Stimulated activated naive CD8-positive, alpha-beta T cell treated with anti-CD3 and anti-CD28 coated beads, Interleukin-15, Interleukin-2, amounts not matched to agents 100 U/mL and 50 U/mL, for 24 hours (primary cell): ENCODE measurements around the gene CRYBG3.
"Not testable (repeated sequence)": the region's sequence is repeated elsewhere in the genome, so short reads cannot be mapped to it uniquely, and the experiment has no call there.

Experiments used
- ATAC-seq: fragments of 150-1000 bp; cut with Tn5 transposase; one replicate; pipeline ENCODE4 v1.10.0; 2021
- DNase-seq: peaks from one replicate; pipeline ENCODE4 v3.0.0; 2021

Gene CRYBG3

DNA sequence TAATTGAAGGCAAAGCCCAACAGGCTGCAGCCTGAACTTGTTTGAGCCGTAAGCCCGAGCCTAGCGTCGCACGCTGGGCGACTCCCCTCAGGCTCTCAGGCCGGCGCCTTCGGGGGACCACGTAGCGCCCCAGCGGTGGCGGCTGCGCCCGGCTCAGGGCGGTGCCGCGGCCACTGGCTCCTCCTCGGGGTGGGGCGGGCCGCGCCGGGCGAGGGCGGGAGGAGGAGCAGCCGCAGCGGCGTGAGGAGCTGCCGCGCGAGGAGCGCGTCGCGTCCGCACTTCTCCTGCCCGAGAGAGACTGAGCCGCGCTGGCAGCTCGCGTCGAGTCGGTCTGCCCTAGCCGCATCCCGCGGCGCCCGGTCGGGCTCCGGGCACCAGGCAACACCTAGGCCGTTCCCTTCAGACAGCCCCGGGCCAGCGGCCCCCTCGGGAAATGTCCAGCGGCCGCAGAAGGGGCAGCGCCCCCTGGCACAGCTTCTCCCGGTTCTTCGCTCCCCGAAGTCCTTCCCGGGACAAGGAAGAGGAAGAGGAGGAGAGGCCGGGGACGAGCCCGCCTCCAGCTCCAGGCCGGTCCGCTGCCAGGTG is at the start of gene CRYBG3:
Gene CRYBG3 (plus strand): TSS at position 238 of the 585 bp plus-strand sequence. CDS start 196 bp downstream, at position 434.
- peak; percentile 88 for DNase-seq
- ATAC-seq, result peak; percentile 100

DNA sequence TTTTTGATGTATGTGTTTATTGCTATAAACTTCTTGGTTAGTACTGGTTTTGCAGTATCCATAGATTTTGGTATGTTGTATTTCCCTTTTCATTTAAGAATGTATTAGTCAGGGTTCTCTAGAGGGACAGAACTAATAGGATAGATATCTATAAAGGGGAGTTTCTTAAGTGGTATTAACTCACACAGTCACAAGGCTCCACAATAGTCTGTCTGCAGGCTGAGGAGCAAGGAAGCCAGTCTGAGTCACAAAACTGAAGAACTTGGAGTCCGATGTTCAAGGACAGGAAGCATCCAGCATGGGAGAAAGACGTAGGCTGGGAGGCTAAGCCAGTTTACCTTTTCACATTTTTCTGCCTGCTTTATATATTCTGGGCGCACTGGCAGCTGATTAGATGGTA is 48.9 kb upstream of the CRYBG3 start:
- DNase-seq (no peak), ATAC-seq (no peak)

DNA sequence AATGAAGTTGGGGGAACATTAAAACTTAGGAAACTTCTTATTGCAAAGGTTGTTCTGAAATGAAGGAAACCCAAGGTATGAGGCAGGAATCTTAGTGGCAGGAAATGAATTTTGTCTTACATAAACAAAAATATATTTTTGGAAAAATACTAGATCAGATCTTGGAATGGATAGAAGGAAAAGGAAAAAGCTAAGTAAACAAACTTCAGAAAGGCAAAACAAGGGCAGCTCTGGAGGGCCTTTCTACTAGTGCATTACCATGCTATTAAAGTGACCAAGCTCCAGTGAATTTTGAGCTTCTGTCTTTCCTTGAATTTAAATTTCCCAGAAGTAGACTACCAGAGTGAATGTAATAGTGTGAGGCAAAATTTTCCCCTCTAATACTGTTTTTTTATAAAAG is 43.7 kb upstream of the CRYBG3 start:
- no peak for ATAC-seq
- no peak for DNase-seq

DNA sequence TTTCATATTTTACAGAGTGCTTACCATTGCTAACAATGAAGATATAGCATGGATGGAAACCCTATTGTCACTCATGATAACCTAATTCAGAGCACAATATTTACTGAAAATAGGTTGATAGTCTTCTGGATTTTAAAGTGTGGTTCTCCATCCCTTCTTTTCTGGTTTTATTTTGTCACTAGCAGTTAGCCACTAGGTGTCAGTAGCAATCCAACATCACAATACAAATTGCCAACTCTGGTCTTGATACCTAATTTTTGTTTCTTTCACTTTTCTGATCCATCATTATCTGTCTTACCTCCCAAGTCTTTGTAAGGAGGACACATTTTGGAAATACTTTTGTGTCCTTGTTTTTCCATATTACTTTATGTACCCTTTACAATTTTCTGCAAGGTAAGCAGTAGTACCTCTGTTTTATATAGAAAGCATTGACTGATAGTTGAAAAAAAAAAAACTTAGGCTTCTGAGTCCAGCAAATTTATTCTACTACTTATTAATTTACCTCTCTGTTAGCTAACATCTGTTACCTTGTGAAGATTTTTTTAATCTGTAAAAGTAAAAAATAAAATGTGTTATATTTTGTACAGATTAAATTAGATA is 28.3 kb upstream of the CRYBG3 start:
- DNase-seq (no peak), ATAC-seq (peak; percentile 40)

DNA sequence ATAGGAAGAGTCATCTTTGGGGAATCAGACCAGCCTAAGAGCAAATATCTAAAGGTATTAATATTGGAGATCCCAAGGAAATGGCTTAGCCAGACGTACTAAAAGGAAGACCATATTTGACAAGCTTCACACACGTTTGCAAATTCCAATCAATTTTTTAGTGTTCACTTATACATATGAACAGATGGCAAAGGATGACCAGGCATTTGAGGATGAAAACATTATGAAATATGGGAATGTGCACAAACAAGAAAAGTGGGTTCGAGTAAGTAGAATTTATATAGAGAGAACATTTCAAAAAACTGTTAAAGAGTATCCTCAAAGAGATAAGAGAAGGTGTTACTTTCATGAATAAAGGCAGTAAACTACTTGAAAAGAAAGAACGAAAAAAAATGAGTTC is 25.9 kb upstream of the CRYBG3 start:
- no peak for DNase-seq
- ATAC-seq, result no peak

DNA sequence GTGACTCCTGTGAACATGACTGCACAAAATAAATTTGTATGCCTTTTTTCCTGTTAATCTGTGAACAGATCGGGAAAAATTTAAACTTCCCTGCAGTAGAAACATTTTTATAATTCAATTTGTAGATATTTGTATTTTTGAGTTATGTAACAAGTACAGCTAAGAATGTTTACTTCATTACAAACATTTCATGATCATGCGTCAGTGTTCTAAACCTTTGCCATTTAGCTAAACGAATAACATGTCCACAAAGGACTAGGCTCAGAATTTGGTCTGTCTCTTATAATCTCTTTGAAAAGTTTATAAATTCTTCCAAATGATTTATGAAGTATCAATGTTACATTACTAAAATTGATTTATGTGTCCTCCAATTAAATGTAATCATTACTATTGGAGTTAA is 17.3 kb upstream of the CRYBG3 start:
- DNase-seq (no peak), ATAC-seq (no peak)

DNA sequence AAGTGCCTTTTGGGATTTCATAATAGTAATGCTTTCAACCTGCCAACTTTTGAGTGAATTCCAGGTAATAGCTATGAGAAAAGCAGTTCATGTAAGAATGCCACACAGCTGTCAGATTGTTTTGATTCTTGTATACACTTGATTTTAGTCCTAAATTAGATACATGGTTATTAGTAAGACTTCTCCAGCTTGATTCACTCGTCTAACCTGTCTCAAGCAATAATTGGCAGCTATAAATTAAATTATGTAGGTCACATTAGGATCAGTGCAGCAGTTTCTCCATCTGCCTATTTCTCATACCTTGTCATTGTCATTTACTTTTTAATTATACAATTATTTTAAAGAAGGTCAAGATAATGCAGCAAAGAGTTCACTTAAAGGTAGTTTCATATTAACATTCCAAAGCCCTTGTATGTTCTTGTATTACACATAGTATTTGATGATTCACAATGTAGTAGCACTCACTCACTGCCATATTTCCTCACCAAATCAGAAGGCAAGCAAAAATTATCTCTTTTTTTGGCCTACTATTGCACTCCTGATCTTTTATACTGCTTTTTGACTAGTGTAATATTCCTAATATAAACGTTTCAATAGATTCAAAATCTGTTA is 10.9 kb upstream of the CRYBG3 start:
- DNase-seq, result no peak
- no peak for ATAC-seq

DNA sequence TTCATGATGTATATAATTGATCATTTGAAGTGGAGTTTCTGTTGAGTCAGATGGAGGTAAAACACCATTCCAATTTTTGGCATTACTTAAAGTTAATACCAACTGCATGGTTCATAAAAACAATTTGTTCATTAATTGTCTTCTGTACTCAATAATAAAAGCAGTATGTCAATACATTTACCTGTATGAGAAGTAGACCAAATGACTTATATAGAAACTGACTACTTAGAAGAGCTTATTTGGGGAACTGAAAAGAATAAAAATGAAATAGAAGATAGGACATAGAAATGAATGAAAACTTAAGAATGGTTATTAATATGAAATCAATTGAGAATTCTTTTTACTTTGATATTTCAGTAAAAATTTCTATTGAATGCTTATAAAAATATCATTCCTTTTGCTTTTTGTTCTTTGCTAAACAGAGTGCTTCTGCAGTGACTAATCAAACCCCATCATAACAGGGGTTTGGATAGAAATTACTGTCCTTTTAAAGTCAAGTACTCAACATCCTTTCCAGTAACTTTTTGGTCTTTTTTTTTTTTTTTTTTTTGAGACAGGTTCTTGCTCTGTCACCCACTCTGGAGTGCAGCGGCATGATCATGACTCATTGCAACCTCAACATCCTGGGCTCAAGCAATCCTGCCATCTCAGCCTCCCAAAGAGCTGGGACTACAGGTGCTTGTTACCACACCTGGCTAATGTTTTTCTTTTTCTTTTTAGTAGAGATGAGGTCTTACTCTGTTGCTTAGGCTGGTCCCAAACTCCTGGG is 6.5 kb upstream of the CRYBG3 start:
- ATAC-seq (peak; percentile 89), DNase-seq (peak; percentile 27)

DNA sequence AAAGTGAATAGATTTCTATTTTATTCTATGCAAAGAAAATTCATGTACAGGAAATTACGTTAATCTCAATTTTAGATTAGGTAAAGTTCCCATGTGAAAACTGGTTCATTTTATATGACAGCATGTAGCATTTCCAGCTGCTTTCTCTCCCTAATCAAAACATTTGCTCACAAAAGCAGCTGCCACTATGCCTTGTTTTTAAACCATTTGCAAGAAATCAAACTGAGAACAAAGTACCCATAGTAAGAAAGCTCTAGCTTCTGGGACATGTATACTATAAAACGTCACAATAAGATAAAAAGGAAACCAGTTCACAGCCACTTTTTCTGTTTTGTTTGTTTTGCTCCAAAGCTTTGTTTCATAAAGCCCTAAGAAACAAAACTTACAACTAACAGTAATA is 5.0 kb upstream of the CRYBG3 start:
- ATAC-seq, result no peak

DNA sequence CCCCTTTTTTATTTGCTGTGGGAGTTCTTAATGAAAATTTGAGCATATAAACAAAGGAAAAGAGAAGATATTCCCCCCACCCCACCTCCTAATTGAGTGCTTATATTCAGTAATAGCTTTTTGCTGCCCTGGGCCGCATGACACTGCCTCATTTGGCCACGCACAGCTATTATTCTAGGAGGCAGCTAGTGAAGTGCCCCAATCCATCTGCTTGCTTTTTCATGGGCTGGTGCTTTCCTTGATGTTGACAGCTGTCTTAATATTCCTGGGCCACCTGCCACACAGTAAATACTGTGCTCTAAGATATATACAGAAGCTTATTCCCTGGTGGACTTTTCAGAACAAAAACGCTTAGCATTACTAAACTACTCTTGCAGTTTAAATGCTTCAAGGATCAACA is 3.8 kb upstream of the CRYBG3 start:
- ATAC-seq (no peak), DNase-seq (no peak)

More for the DNA sequence above, 5.0 kb upstream of the CRYBG3 start:
- DNase-seq, result no peak

DNA sequence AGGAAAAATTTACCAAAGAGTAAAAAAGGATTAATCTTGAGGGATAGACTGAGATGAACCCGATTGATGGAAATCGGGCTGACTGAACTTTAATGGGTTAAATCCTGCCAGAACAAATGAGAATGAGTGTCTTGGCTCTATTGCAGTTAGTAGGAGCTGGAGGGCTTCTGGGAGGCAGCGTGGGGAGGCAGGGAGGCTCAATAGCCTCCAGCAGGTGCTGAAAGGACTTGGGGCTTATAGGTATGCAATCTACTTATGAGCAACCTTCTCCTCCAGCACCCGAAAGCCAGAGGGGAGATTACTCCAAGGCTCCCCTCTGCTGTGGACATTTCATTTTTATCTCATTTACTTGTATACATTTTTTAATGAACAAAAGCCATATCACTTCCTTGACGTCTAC is 1.0 kb upstream of the CRYBG3 start:
- DNase-seq (no peak), ATAC-seq (no peak)

DNA sequence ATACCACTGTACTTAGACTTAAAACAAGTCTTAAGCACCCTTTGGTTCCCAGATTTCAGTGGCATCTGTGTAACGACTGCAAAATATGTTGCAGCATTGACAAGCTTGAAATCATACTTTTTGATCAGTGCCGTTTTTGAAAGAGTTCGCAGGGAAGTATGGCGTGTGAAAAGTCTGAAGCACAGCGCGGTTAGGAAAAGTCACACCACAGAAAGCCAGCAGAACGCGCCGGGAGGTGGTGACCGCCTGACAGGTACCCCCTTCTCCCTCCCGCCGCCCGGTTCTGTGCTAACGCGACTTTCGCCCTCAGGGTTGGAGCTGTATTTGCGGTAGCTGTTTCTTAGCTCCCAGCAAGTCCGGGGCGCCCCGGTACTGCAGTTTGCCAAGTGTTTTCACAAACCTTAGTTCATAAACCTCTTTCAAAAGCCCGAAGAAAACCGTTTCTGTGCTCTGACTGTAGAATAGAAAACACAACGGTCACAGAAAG is 481 bp upstream of the CRYBG3 start:
- ATAC-seq, result peak; percentile 25
- DNase-seq, result peak; percentile 58

DNA sequence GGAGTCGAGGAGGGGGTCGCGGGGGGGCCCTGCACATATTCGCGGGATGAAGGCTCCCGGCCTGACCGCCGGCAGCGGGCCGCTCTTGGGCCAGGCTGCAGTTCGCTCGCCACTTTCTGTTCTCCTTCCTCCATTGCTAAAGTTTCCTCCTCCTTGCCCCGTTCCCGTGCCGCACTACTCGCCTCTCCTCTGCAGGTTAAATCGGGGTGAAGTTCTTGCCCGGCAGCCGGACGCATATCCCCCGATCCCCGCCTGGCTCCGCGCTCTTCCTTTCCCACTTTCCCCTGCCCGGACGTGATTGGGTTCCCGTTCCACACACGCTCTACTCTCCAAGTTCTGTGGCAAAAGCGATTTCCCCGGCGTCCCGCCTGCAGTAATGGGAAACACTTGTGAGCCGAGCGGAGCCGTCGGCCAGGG is 556 bp downstream of the CRYBG3 start:
- peak; percentile 2 for ATAC-seq
- DNase-seq, result peak; percentile 17

DNA sequence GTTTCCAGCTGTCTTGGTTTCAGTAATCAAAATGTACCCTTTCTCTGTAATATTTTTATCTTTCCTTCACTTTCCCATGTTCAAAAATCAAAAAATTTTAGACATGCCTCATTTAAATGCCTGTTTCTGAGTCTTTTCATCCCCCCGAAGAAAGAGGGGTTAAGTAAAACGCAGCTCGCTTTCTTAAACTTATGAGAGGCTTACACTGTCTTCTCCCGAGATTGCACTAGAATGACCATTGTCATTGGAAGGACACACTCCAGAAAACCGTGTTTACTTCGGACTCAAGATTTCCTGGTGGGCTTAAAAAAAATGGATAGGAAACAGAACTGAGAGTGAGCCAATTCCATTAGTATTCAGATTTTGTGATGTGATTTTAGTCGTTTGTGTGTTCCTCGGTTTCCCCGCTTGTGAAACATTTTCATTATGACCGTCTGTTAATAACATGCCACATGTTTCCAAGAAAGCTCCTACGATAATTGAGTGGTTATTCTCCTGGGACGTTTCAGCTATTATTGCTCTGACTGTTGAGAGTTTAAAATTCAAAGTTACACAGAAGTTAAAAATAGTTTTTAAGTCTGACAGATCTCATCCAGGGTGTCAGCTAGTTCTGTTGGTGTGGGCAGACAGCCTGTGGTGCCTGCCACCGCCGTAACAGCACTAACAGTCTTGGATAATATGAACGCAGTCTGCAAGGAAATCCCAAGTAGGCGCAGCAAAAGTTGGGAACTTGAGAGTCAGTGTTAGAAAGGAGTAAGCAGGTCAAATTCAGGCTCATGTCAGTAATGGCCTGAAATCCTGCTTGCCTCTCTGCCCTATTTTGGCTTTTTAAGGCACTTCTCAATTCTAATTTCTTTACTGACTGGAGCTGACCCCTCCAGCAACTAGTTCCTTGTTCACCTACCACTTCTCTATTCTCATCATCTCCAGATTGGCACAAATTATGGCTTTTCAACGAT is 1.5 kb downstream of the CRYBG3 start:
- ATAC-seq, result no peak
- DNase-seq, result no peak

DNA sequence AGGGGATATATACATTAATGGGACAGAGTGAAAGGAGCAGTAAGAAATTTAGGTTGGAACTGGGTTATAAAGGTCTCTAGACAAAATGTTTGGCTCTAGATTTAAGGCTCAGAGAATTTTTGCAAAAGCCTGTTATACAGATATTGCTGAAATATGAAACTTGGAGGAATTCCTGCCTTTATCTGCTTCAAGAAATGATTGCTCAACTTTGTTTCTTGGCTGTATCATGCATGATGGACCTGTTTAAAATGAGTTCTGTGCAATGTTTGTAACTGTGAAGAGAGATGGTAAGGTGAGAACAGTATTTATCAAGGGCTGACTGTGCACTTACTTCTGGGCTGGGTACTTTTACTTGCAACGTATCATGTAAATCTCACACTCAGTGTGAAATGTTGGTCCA is 3.3 kb downstream of the CRYBG3 start:
- DNase-seq (no peak), ATAC-seq (no peak)

DNA sequence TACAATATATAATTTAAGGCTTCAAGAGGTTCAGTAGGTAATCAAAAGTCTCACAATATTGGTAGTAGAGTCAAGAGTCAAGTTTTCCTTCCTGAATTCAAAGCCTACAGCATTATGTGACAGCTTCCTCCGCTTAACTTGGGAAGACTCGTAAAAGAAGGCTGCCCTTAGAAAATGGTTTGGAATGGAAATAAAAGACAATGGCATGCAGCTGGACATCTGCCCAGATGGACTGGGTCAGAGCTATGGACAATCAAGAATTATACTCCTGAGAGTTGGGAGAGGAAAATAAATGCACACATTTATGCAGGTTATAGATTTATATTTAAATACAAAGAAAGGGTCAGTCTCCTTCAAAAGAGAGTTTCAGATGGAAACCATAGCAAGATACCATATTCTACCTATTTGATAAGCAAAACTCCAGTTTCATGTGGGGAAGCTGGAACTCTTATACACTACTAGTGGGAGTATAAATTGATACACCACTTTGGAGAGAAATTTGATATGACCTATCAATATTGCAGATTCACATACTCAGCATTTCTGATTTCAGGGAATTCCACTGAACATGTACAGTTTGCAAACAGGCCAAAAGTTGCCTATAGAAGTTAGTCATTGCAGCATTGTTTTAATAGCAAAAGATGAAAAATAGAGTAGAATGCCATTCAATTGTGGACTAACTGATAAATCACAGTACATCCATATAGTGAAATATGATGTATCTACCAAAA is 6.1 kb downstream of the CRYBG3 start:
- no peak for ATAC-seq
- DNase-seq, result no peak

DNA sequence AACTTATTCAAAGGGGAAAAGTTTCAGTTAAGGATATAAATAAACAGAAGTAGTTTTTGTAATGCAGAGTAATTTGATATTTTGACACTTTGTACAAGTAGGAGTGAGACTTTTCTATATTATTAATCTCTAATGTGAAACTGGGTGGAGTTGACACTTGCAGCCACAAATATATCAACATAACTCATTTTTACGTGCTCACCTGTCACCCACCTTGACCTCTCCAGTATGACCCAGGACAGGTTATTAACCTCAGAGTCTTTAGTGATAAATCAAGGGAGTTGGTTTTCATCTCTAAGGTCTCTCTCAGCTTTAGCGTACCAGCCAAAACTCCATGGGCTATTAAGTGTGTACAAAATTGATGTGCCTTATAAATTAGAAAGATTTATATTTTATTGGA is 7.4 kb downstream of the CRYBG3 start:
- no peak for ATAC-seq
- no peak for DNase-seq

DNA sequence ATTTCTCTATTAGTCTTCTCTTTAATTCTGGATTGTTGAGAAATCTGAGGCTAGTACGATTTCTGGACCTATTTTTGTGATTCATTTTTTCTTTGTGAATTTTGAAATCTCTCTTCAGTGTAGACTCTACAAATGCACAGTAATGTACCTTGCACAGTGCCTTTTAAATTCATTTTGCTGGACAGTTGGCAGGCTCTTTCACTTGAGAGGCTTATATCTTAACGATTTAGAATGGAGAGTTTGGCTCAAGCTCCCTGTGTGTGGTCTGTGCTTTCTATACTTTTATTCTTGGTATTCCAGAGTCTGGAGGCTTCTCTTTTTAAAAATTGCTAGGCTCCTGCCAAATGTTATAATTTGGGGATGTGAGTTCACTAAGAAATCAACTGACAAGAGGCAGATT is 8.8 kb downstream of the CRYBG3 start:
- ATAC-seq (no peak), DNase-seq (no peak)

DNA sequence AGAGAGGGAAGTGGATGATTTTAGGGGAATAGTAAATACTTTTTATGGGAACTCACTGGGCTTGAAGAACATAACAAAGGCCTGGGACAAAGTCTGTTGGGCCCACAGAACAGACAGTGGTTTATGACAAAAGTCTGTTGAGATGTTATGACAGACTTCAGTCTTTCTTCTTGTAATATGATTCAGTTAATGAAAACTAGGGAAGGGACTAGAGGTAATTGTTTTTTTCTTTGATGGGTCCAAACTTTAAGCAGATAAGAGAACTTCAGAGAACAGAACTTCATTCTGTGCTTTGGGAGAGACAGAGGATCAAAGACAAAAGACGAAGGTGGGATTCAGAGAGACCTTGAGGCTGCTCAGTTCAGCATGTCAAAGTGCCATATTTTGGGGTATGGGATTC is 9.3 kb downstream of the CRYBG3 start:
- ATAC-seq (no peak), DNase-seq (no peak)

DNA sequence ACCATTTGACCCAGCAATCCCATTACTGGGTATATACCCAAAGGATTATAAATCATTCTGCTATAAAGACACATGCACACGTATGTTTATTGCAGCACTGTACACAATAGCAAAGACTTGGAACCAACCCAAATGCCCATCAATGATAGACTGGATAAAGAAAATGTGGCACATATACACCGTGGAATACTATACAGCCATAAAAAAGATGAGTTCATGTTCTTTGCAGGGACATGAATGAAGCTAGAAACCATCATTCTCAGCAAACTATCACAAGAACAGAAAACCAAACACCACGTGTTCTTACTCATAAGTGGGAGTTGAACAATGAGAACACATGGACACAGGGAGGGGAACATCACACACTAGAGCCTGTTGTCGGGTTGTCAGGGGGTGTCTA is 11.4 kb downstream of the CRYBG3 start:
- DNase-seq, ATAC-seq: not testable (repeated sequence)

DNA sequence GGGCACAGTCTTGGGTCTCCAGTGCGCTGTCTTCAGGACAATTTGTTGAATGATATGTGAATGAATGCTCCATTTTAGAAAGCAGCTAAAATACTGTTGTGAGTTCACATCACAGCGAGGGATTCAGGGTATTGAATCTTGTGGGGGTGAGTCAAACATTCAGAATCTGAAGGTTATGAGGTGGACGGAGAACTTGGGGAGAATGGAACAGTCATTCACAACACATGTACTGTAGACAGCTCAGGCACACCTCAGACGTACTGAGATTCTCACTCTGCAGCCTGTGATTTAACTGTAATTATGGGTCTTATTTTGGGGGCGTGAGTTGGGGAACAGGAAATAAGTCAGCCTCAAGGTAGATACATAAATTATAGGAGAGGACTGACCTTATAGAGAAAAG is 13.9 kb downstream of the CRYBG3 start:
- ATAC-seq (no peak), DNase-seq (no peak)
